Activated gamma-delta T cell treated with anti-CD3 and anti-CD28 coated beads, Interleukin-2, amount 50 U/mL, for 16 hours (primary cell): ENCODE results near the gene POU2F1.
"Not testable (repeated sequence)": the region's sequence is repeated elsewhere in the genome, so short reads cannot be mapped to it uniquely, and the experiment has no call there.

ENCODE experiments used
- DNase-seq: peaks from one replicate; pipeline ENCODE4 v3.0.0-alpha.2; 2020; ENCODE audit warnings: low read depth

The POU2F1 gene

DNA sequence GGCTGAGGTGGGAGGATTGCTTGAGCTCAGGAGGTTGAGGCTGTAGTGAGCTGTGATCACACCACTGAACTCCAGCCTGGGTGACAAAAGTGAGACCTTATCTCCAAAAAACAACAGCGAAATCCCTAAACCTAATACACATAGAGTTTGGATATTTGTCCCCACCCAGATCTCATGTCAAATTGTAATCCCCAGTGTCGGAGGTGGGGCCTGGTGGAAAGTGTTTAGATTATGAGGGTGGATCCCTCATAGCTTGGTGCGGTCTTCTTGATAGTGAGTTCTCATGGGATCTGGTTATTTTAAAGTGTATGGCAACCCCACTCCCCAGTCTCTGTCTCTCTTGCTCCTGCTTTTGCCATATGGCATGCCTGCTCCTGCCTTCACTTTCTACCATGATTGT lies 94.0 kb downstream of the POU2F1 start:
- no peak for DNase-seq

DNA sequence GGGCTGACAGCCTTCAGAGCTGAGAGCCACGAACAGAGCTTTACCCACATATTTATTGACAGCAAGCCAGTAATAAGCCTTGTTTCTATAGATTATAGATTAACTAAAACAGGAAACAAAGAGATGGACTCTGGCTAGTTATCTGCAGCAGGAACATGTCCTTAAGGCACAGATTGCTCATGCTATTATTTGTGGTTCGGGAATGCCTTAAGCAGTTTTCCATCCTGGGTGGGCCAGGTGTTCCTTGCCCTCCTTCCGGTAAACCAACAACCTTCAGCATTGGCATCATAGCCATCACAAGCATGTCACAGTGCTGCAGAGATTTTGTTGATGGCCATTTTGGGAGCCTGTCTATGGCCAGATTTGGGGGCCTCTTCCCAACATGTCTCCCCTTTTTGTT lies 96.8 kb downstream of the POU2F1 start:
- no peak for DNase-seq

DNA sequence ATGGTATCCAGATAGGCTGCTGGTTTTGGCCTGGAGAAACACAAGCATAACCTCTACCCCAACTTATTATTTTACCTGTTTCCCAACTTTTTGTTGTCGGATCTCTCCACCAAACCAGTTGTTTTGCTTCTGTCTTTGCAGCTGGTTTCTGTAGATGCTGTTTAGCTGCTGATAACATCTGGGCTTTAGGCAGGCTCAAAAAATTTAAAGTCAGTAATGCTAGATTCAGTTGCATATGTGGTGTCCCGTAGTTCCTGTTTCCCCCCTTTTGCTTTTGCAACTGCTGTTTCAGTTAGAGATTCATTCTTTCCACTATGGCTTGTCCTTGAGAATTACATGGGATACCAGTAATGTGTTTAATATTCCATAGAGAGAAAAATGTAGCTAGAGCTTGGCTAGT lies 98.5 kb downstream of the POU2F1 start:
- DNase-seq, result not testable (repeated sequence)

DNA sequence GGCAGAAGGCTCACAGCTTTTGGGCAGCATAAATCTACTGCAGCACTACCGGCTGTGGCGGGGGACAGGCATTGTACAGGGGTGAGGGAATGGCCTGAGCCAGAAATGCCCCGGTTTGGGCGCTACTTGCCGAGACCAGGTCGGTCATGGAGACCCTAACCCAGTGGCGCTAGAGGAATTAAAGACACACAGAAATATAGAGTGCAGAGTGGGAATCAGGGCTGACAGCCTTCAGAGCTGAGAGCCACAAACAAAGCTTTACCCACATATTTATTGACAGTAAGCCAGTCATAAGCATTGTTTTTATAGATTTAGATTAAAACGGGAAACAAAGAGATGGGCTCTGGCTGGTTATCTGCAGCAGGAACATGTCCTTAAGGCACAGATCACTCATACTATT lies 101.8 kb downstream of the POU2F1 start:
- DNase-seq, result no peak

DNA sequence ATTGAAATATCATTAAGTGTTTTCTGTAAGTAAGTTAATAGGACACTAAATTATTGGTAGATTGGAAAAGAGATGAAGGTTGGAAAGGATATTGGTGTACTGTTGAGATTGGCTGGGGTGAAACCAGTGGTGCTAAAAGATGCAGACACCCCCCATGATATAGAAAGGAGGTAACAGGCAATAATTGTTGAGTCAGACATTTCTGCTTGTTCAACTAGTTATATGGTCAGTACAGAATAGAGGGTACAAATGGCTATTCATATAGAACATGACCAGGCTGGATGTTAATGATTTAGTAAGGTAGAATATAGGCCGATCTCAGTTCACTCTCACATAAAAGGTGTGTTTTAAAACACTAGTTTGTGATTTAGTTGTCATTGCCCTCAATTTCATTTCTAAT lies 104.5 kb downstream of the POU2F1 start:
- DNase-seq, result no peak

DNA sequence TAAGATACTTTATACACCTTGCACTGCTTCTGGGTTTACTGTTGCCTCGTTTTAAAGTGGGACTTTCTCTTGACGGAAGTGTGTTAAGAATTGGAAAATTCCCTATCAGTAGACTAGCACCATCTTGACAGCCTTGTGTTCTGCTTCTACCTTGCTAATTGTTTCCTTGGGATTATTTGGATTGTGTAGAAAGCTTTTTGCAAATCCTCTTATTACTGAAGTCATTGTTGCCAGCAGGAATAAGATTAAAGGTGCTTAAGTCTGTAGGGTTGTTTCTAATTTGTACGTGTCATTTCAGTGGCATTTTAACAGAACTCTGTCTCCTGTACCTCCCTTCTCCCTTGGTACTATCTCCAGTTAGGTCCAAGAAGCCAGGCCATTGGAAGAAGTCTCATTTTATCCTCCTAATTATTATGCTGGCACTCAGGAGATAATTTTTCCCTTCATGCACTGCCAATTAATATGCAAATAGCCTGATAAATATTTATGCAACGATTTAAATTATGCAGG lies 107.7 kb downstream of the POU2F1 start:
- no peak for DNase-seq

DNA sequence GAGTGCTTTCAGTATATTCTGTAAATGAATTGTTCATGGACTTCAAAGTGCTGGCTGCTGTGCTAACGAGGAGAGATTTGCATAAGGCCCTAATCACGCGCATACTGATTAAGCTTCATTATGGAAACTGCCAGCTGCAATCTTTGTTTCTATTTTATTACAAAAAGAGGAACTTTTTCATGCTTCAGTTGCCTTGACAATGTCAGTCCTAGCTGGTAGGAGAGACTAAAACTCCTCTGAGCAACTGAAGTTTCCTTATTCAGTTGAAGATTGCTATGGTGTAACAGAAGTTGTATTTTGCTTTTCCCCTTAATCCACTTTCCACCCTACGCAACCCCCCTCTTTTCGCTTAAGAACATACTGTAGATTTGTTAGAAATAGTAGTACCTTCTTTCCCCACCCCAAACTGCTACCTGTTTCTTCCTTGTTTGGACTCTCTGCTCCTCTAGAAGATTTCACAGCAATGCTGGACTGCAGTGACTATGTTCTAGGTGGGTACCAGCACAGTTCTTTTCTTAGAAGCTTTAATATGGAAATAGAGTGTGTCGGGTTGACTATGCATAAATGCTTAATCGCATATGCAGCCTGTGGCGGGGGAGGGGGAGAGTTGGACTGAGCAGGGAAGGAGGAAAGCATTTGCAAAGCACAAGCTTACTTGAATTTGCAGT lies 108.3 kb downstream of the POU2F1 start:
- no peak for DNase-seq

DNA sequence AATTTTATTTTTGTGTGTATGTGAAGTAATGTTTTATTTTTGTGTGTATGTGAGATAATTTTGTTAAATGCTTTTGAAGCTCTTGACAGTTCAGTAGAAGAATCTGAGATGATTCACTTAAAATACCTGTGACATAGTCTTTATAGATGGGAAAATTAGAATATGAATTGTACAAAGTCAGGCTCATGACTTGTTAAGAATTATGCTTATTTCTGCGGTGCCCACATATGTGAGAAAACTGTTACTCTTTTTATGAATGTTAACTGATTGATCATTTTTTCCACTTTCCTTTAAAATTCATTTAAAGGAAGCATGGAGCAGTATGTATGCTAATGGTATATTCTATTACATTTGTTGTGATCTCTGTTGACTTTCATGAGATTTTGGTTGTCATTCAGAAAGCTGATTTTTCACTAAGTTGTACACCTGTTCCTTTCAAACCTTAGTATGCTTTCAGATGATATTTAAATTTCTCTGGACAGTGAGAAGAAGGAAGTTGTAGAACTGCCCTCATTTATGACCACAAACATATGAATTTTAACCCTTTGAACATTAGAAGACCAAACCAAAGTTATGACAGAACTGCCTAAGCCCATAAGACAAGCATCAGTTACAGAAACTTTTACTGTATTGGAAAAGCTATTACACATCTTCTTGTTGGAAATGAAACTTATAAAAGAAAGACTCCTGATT lies 110.1 kb downstream of the POU2F1 start:
- no peak for DNase-seq

DNA sequence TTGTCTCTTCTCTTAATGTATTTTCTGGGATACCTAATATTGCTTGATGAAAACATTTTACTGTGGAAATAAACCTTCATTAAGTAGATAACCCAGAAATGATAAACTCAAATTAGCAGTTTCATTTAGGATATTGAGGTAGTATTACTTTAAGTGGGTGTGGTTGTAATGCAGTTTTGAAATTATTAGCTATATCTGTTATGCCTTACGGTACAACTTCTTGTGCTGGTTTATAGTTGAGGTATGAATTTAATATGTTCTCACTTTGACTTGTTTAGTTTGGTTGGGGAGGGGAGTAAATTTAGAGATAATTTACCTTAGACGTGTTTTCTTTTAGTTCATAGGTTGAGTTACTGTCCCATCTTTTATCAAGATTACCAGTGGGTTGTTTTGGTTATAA lies 111.0 kb downstream of the POU2F1 start:
- no peak for DNase-seq

DNA sequence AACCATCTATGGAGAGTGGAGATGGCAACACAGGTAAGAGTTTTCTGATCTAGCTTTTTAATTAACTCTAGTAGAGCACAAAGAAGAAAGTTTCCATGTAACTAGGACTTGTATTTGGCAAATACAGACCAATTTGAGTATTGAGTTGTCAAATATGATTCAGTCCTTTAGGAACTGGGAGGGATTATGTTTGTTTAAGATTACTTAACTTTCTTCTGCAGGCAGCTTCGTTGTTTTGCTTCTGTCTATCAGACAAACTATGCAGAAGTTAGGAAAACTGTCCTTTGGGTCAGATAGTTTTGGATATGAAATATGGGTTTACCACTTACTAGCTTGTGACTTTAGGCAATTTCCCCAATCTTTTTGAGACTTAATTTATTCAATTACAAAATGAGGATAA lies 111.8 kb downstream of the POU2F1 start:
- no peak for DNase-seq

DNA sequence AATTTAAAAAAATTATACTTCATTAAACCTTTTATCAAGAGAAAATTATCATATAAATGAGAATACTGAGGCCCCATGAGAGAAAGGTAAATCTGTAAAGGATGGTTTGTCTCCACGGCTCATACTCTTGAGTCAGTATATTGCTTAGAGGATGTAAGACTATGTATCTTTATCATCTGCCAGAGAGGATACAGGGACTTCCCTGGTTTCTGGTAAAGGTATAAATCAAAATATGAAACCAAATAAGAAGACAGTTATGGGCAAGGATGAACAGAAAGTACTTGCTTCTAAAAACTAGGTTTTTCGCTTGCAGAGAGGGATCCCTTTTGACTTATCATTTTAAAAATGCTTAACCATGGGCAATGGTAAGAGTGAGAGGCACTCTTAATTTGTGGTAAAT lies 112.4 kb downstream of the POU2F1 start:
- DNase-seq, result no peak

DNA sequence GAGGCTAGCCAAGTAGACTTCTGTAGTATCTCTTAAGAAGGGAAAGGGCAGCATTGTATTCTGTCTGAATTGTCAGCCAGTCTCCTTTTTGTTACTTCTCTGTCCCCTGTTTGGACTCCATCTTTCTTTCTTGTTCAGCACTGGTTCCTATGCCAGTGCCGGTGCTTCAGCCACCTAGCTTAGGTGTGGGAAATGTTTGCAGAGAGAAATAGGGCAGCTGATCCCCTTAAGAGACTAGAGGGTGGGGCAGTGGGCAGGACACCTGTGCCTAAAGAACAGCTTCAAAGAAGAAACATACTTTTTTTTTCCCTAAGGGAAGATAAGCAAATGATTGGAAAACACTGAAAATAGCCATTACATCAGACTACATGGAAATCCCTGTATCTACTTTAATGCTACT lies 113.0 kb downstream of the POU2F1 start:
- DNase-seq, result no peak

DNA sequence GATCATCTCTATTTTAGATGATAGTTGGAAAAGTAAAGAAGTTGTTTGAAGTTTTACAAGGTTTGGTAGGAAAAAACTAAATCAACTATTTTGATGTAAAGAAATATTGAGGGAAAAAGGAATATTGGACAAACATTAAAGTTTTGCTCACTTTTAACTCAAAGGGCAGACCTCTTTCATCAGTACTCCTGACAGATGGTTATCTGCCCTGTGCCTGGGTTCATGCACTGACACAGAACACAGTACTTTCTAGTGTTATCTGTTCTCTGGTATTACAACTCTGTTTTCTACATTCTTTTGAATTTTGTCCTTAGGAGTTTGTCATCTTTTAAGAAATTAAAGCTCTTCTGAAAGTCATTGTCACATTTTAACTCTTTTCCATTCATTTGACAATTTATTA lies 118.7 kb downstream of the POU2F1 start:
- DNase-seq, result no peak

DNA sequence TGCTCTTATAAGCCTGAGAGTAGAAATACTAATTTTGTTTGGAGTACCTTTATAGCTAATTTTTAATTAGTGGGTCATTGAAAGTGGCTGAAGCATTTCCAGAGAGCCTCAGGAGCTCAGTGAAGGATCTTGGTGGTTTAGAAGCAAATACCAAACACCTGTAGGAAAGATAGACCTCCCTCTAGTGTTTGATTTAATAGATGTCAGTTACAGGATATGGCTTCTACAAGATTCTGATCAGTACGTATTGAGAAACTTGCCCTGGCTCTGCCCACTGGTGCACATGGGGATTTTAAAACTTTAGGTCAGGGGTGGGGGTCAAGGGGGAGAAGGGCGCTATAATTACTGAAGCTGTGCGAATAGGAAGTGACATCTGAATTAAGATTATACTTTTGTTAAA lies 122.2 kb downstream of the POU2F1 start:
- DNase-seq, result no peak

DNA sequence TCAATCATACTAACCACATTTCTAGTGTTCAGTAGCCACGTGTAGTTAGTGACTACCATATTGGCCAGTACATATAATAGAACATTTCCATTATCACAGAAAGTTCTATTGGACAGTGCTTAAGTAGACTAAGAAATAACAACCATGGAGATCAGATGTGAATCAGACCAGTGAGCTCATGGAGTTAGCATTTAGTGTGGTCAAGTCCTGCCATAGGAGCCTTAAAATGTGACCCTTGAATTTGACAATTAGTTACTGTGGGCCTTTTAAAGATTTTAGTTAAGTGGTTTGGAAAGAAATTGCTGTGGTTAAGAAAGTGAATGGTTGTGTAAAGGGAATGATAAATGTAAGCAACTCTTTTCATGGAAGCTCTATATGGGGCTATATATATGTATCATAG lies 123.4 kb downstream of the POU2F1 start:
- DNase-seq, result no peak

DNA sequence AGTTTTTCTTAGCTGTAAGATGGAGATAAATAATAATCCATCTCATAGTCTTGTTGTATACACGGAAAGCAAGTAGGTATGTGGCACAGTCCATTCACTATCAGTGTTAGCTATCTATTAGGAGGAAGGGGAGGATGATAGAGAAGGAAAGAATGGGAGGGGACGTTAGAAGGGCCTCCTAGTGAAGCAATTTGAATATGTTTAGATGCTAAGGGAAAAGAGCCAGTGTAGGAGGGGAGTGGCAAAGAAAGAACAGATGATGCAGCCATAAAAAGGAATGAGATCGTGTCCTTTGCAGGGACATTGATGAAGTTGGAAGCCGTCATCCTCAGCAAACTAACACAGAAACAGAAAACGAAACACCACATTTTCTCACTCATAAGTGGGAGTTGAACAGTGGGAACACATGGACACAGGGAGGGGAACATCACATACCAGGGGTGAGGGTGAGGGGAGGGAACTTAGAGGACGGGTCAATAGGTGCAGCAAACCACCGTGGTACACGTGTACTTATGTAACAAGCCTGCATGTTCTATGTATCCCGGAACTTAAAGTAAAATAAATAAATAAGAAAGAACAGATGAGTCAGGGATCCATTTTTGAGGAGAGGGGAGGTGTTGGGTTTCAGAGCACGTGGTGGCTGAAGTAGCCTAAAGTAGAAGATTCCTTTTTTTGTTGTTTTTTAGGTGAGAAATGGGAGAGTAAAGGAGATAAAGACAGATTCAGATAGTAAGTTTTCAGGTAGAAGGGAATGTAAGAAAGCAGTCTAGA lies 124.1 kb downstream of the POU2F1 start:
- DNase-seq, result no peak

DNA sequence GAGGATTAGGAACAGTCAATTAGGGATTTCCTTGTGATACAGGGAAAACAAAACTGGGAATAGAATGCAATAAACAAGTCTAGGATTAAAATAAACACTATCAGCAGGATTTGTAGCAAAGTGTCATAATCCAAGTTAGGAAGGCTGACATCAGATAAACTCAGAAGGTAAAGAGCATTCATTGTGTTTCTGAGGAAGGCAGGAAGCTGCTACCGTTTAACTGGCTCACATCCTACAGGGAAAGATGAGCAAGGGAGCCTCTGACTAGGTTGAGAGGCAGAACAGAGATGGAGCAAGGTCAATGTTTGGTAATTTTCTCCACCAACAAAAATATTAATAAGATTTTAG lies 124.7 kb downstream of the POU2F1 start:
- DNase-seq, result no peak

DNA sequence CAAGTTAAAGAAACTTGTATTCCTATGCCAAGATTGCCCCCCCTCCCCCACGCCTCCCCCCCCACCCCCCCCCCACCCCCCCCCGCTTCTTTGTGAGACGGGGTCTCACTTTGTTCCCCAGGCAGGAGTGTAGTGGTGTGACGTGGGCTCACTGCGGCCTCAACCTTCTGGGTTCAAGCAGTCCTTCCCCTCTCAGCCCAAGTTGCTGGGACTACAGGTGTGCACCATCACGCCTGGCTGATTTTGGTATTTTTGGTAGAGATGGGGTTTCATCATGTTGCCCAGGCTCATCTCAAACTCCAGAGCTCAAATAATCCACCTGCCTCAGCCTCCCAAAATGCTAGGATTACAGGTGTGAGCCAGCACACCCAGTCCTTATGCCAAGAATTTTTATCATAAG lies 136.6 kb downstream of the POU2F1 start:
- DNase-seq, result no peak

DNA sequence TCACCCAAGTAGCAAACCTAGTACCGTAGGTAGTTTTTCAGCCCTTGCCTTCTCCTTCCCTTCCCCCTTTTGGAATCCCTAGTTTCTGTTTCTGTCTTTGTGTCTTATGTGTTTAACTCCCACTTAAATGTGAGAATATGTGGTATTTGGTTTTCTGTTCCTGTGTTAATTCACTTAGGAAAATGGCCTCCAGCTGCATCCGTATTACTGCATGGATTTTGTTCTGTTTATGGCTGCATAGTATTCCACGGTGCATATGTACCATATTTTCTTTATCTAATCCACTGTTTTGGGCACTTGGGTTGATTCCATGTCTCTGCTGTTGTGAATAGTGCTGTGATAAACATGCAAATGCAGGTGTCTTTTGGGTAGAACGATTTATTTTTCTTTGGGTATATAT lies 138.6 kb downstream of the POU2F1 start:
- no peak for DNase-seq

DNA sequence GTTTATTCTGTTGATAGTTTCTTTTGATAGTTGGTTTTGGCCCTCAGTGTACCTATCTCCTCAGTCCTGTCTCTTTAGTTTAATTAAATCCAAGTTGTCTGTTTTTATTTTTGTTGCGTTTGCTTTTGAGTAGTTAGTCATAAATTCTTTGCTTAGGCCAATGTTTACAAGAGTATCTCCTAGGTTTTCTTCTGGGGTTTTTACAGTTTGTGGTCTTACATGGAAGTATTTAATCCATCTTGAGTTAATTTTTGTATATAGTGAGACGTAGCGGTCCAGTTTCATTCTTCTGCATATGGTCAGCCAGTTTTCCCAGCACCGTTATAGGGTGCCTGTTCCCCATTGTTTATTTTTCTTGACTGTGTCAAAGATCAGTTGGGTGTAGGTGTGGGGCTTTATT lies 139.4 kb downstream of the POU2F1 start:
- DNase-seq, result no peak

DNA sequence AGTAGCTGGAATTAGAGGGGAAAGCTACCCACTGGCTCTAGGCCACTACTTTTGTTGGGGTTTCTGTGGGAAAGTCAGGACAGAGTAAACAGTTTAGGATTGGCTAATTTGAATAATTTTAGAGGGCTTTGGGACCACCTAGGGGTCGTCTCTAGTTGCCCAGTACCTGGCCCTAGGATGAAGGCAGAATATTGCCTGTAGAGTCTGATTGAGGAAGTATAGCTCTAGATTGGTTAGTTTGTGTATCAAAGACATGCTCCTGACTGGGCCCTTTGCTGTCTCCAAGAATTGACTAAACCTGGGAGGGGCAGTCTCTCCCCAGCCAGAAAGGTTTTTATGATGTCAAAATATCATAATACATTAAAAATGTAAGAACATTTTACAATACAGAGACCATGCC lies 142.0 kb downstream of the POU2F1 start:
- no peak for DNase-seq

DNA sequence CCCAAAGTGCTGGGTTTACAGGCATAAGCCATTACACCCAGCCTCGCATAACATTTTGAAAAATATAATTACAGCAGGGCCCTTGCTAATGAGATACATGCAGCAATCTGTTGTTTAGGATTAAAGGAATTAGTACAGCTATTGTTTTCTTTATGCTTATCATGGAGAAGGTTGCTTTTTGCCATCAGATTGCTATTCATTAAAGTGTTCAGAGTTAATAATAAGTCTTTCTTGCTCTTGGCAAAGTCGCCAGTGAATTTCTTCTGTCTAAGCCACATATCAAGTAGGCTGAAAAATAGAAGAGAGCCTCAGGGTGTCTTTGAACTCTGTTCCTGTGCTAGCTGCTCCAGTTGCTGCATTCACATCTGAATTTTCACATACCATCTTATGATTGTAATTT lies 144.1 kb downstream of the POU2F1 start:
- DNase-seq, result no peak

DNA sequence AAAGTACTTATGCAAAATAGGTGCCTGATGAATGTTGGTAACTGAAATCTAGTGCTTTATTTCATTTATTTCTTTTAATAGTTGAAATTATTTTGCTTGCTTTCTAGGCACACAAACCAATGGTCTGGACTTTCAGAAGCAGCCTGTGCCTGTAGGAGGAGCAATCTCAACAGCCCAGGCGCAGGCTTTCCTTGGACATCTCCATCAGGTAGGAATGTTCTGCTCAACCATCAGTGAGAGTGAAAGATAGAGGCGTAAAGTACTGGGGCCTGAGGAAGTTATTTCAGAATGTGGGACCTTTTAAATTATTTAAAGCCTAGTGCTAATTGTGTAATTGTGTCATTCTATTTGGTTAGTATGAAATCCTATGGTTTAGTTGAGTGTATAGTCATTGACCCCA lies 144.7 kb downstream of the POU2F1 start:
- no peak for DNase-seq
